Caco-2 (cell line): Measurements from ENCODE around the gene EN2. TPM values are rescaled to one million over a fixed set of nuclear protein-coding genes. Genes with fewer than 3 reads are reported as not detected.

Experiments used
- BruUV-seq: library from RNA; stranded (reverse); fragments of 400-500 nt; replicated peaks from 2 replicates; lab custom pipeline; 2021; lab: Mats Ljungman, UMichigan
- CTCF ChIA-PET: fragments of 300-600 bp; sonication (Branson Sonifier 250); formaldehyde crosslinking; loops from one replicate; lab custom pipeline; 2022; ENCODE audit warnings: antibody characterized with exemption; lab: Charles Lee
- POLR2A ChIA-PET: fragments of 300-600 bp; sonication (Branson Sonifier 250); formaldehyde crosslinking; loops from one replicate; lab custom pipeline; 2022; ENCODE audit warnings: antibody characterized with exemption; lab: Charles Lee
- DNase-seq, 2 experiments: peaks; one replicate each; pipeline versions ENCODE4 v3.0.0 to v3.0.0-alpha.2; 2020 to 2022
- H3K27me3 ChIP-seq: replicated peaks from 2 replicates; pipeline ENCODE4 v1.6.0; 2011; ENCODE audit warnings: low read length; ENCODE audit not compliant: control insufficient read depth, insufficient read depth
- H3K36me3 ChIP-seq: 2 replicates; pipeline ENCODE4 v1.5.1; 2011; ENCODE audit warnings: low read length; ENCODE audit not compliant: control insufficient read depth, insufficient read depth
- H3K4me1 ChIP-seq: fragments of 250-450 bp; sonication (Bioruptor Pico); 2 replicates; pipeline ENCODE4 v1.5.1; 2020; ENCODE audit warnings: mild to moderate bottlenecking
- H3K4me3 ChIP-seq: 2 replicates; pipeline ENCODE4 v1.5.1; 2011; ENCODE audit warnings: low read depth, mild to moderate bottlenecking, control low read depth, low read length
- H3K9me3 ChIP-seq: fragments of 250-450 bp; sonication (Bioruptor Pico); 2 replicates; pipeline ENCODE4 v1.5.1; 2020; ENCODE audit warnings: mild to moderate bottlenecking, moderate library complexity
- H3K27ac Mint-ChIP-seq: one replicate; pipeline ENCODE4 v1.8.0; 2022; ENCODE audit warnings: mixed read lengths; ENCODE audit not compliant: unreplicated experiment
- H3K27me3 Mint-ChIP-seq: one replicate; pipeline ENCODE4 v1.8.0; 2022; ENCODE audit warnings: mixed read lengths; ENCODE audit not compliant: insufficient read depth, unreplicated experiment
- H3K36me3 Mint-ChIP-seq: one replicate; pipeline ENCODE4 v1.8.0; 2022; ENCODE audit warnings: mild to moderate bottlenecking, mixed read lengths; ENCODE audit not compliant: insufficient read depth, unreplicated experiment
- H3K4me1 Mint-ChIP-seq: one replicate; pipeline ENCODE4 v1.8.0; 2022; ENCODE audit warnings: low read depth, mixed read lengths; ENCODE audit not compliant: unreplicated experiment
- H3K4me3 Mint-ChIP-seq: one replicate; pipeline ENCODE4 v1.8.0; 2022; ENCODE audit warnings: mild to moderate bottlenecking, moderate library complexity, mixed read lengths; ENCODE audit not compliant: unreplicated experiment
- H3K9me3 Mint-ChIP-seq: one replicate; pipeline ENCODE4 v1.8.0; 2022; ENCODE audit warnings: mixed read lengths; ENCODE audit not compliant: unreplicated experiment
- CTCF ChIP-seq, 2 experiments: fragments of 200-600 bp in 1 of 2; IDR thresholded peaks; 1 replicate in 1 of 2; 2 replicates in 1 of 2; pipeline versions ENCODE4 v1.5.1 to v1.8.0; 2011 to 2022; ENCODE audit warnings: antibody characterized with exemption in 1 of 2, control low read depth in 1 of 2, inconsistent platforms in 1 of 2, low read depth in 1 of 2, low read length in 1 of 2, mild to moderate bottlenecking in 1 of 2, moderate library complexity in 1 of 2; ENCODE audit not compliant: insufficient read depth in 1 of 2, severe bottlenecking in 1 of 2, unreplicated experiment in 1 of 2
- intact Hi-C: fragments of 100-400 bp; cut with micrococcal nuclease; formaldehyde crosslinking; loops from one replicate; pipeline ENCODE4 v1.10.0; 2022; ENCODE audit not compliant: unreplicated experiment
- total RNA-seq: library from RNA; stranded (reverse); gene quantifications from 2 replicates; pipeline ENCODE4 v1.2.3, GENCODE V29; 2022

The EN2 gene
- total RNA-seq, 1 experiment from 2014 or later: 1.5 TPM

DNA sequence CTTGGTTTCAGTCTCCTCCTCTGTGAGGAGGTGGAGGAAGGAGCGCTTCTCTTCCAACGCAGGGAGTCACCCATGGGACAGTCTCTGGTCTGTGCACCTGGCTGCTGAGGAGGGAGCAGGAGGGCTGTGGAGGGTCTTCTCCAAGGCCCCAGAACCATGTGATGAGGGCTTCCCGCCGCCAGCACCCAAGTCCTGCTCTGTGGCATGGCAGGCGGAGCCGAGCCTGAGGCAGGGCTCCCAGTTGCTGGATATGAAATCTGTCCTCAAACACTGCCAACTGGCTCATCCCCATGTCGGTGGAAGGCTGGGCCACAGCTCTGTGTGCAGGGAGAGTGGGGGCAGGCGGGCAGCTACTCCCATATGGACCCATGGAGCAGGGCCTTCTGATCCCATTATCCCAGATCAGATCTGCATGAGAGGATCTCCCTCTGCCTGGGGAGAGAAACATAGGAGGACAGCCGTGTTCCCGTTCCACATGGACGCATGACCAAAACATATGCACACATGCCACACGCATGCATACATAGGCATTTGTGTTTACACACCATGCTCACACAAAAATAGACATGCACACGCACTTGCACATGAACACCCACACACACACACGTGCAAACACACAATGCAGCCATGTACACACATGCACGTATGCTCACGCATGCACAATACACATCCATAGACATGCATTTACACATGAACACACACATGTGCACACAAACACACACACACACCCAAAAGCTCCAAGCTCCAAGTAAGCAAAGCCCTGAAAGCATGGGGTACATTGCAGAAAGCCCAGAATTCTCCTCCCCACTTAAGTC lies 38.8 kb upstream of the EN2 start:
- no peak for DNase-seq
- H3K4me3 Mint-ChIP-seq: no peak overlapping the region
- no peaks in the 10 kb centered on the region for H3K9me3 Mint-ChIP-seq
- intact Hi-C loops: no loop called here
- ChIA-PET CTCF (no interaction called here), POLR2A (no interaction called here)
- H3K4me1 Mint-ChIP-seq: peaks cover 6% of the 10 kb centered on the region
- no peak for TF ChIP-seq CTCF (IDR thresholded peaks at IDR 0.05; ENCODE audit: insufficient read depth in 1 of 2, low read depth in 1 of 2, low read length in 1 of 2, severe bottlenecking in 1 of 2, unreplicated experiment in 1 of 2)
- no peaks in the 10 kb centered on the region for H3K9me3 ChIP-seq
- no peak overlapping the region for H3K27ac Mint-ChIP-seq
- no peaks in the 10 kb centered on the region for H3K36me3 ChIP-seq
- H3K27me3 Mint-ChIP-seq: peaks cover 4% of the 10 kb centered on the region
- BruUV-seq: no TSS peak
- H3K4me3 ChIP-seq: no peak overlapping the region
- H3K27me3 ChIP-seq: no peaks in the 10 kb centered on the region
- no peaks in the 10 kb centered on the region for H3K4me1 ChIP-seq
- no peaks in the 10 kb centered on the region for H3K36me3 Mint-ChIP-seq

- H3K4me1 ChIP-seq: no peaks in the 10 kb centered on the region
- CTCF ChIA-PET: no interaction called here
- Mint-ChIP-seq H3K4me3 (no peak overlapping the region), H3K27ac (no peak overlapping the region), H3K4me1 (peaks cover 6% of the 10 kb centered on the region), H3K36me3 (no peaks in the 10 kb centered on the region), H3K9me3 (no peaks in the 10 kb centered on the region), H3K27me3 (peaks cover 4% of the 10 kb centered on the region)
- no TSS peak for BruUV-seq
- H3K36me3 ChIP-seq: no peaks in the 10 kb centered on the region
- TF ChIP-seq CTCF (IDR thresholded peaks at IDR 0.05; ENCODE audit: insufficient read depth in 1 of 2, low read depth in 1 of 2, low read length in 1 of 2, severe bottlenecking in 1 of 2, unreplicated experiment in 1 of 2): no peak
- no peak overlapping the region for H3K4me3 ChIP-seq
- H3K9me3 ChIP-seq: no peaks in the 10 kb centered on the region
- H3K27me3 ChIP-seq: no peaks in the 10 kb centered on the region
- intact Hi-C loops: no loop called here
- POLR2A ChIA-PET: no interaction called here
- no peak for DNase-seq
Measured at GRCh38 chr7:155420116-155420515, 37.8 kb upstream of the EN2 start.

- Histone ChIP-seq H3K36me3 (no peaks in the 10 kb centered on the region), H3K4me1 (no peaks in the 10 kb centered on the region), H3K27me3 (no peaks in the 10 kb centered on the region), H3K4me3 (no peak overlapping the region), H3K9me3 (no peaks in the 10 kb centered on the region)
- BruUV-seq: no TSS peak
- Mint-ChIP-seq H3K36me3 (no peaks in the 10 kb centered on the region), H3K4me3 (no peak overlapping the region), H3K9me3 (no peaks in the 10 kb centered on the region), H3K27ac (no peak overlapping the region), H3K27me3 (peaks cover 4% of the 10 kb centered on the region), H3K4me1 (peaks cover 6% of the 10 kb centered on the region)
- ChIA-PET CTCF (no interaction called here), POLR2A (no interaction called here)
- TF ChIP-seq CTCF (IDR thresholded peaks at IDR 0.05; ENCODE audit: insufficient read depth in 1 of 2, low read depth in 1 of 2, low read length in 1 of 2, severe bottlenecking in 1 of 2, unreplicated experiment in 1 of 2): no peak
- intact Hi-C loops: no loop called here
- DNase-seq: no peak
Measured at GRCh38 chr7:155422151-155422550, 35.8 kb upstream of the EN2 start.
